ENCODE measurements around the gene LINC01488.

The LINC01488 gene

DNA sequence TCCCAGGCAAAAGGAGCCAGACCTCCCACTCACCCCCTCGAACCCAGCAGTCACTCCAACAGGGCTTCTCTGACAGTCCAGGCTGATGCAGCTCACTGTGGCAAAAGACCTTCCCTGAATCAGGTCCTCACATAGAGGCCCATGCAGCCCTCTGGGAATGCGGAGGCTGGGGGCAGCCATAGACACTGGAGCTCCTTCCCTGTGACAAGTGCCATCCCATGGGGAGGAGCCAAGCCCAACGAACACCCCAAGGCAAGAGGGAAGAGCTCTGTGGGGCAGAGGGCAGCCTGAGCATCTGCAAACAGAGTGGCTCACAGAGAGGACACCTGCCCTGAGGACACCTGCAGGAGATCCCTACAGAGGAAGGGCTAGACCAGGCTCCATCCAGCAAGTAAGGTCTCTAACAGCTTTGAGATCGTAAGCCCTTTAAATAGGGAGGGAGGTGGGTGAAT is at the start of gene LINC01488:
Gene LINC01488 (plus strand): TSS at position 271 of the 452 bp plus-strand sequence.
- no peak for DNase-seq

- DNase-seq: no peak
Measured at GRCh38 chr11:69431893-69432738, 49.3 kb upstream of the LINC01488 start.

- no peak for DNase-seq
Measured at GRCh38 chr11:69433741-69434140, 47.7 kb upstream of the LINC01488 start.

DNA sequence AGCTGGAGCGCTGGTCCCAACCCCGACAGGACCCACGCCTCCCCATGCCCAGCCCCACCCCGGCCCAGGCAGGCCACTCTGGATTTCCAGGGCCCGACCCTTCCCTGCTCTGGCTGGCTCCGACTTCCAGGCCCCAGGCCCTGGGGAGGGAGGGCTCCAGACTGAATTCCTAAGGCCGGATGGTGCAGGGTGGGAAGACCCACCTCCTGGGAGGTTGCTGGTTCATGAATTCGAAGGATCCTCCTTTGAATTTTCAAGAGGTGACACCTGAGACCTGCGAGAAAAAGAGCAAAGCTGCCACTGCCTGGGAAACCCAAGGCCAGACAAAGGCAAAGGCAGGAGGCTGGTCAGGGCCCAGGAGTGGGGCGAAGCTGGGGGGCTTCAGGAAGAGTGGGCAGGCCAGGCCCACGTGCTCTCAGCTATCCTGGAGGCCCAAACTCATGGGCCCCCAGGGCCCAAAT is 47.0 kb upstream of the LINC01488 start:
- DNase-seq: no peak

DNA sequence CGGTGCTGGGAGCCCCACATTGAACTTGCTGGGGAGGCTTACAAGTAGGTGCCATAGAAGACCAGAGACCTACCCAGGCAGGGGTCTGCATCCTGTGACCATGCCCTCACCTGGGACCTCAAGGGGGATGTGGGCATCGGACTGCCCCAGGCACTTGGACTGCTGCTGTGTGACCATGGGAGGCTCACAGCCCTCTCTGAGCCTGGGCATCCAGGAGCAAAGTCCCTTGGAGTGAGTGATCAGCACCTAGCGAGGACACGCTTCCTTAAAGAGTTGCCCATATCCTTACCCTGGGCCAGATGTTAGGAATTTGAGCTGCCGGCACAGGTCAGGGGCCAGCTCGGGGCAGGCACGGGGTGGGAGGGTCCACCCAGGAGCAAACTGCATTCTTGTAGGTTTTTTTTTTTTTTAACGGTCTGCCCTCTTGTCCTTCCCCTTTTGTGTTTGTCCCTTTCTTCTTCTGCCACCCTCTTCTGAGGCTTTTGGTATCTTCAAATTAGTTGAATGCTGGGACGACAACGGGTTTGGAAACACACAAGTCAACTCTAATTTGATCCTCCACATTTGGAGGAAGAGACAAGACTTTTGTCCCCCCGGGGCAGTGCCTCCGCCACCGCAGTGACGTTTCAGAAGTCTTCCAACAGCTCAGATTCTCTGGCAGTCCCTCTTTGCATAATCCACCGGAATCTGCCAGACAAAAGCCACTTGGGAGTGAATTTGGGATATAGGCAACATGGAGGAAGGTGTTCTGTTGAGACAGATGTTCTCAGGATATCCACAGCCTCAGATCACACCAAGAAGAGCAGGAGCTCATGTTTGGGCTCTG is 46.1 kb upstream of the LINC01488 start:
- no peak for DNase-seq

DNA sequence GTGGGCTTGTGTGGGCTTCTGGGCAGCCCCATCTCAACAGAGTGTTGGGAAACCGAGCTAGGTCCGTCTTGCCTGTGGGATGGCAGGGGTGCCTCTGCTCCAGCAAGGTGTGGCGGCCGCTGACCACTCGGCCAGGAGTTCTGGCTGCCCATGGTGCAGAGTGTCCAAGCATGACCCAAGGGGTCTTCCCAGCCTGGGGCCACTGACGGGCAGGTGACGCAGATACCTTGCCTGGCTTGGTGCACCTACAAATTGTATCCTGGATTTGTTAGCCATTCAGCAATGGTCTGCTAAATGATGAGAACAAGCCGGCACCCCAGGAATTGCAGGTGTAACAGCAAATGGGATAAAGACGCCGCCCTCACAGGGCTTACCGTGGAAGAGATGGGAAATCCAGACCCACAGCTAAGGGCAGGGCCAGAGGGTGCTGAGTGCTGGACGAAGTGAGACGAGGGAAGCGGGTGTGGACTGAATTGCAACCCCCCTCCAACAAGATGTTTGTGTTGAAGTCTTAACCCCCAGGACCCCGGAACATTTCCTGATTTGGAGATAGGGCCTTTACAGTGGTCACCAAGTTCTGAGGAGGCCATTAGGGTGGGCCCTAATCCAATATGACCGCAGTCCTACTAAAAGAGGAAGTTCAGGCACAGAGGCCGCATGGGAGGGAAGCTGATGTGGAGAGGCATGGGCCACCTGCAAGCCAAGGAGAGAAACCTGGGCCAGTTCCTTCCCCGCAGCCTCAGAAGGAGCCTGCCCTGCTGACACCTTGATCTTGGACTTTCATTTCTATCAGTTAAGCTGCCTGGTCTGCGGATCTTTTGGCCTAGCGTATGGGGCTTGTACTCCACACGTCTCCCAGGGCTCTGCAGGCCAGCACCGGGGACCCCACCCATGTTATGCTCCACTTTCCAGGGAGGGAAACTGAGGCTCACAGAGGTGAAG is 45.2 kb upstream of the LINC01488 start:
- peak; percentile 90 for DNase-seq

DNA sequence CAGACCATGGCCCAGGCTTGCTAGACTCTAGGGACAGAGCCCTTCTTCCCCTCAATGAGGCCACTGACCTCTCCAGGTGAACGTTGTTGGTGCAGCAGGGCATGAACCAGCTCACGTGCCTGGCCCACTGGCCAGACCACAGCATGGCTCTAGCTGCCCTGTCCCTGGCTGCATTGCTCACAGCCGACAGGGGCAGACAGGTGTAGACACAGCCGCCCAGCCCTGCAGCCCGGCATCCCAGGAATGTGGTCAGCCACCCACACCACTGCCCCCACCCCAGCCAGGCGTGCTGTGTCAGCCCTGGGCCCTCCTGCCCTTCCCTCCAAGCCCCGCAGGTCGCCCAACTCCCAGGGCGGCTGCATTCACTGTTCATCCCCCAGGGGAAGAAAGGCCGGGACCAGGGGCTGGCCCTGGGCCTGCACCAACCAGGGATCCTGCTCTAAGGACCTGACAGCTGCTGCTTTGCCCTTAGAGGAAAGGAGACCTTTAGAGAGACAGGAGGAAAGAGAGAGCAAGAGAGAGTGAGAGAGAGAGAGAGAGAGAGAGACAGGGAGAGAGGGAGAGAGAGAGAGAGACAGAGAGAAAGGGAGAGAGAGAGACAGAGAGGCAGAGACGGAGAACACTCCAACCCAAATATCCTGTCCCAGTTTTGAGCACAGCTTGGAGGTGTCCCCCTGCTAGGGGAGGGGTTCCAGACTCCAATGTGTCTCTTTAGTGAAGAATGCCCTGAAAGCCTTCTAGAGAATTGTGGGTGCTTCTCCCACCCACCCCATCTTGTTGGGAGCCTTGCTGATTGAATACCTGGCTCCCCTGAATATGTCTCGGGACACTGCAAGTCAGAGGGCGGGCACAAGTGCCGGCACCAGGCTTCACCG is 44.2 kb upstream of the LINC01488 start:
- DNase-seq: no peak

DNA sequence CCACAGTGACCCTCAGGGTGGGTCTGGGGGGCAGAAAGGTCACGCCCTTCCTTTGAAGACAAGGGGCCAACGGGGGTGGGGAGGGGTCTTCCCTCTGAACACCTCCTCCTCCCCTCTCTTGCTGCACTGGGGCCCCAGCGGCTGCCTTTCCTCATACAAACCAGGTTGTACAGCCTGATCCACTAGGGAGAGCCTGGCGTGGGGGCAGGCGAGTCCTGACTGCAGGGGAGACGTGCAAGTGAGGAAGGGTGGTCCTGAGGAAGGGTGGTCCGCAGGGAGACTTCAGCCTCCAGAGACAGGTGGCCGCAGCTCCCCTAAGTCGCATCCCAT is 43.6 kb upstream of the LINC01488 start:
- DNase-seq: no peak

- no peak for DNase-seq
Measured at GRCh38 chr11:69438286-69438920, 43.1 kb upstream of the LINC01488 start.

- DNase-seq: no peak
Measured at GRCh38 chr11:69439127-69439526, 42.3 kb upstream of the LINC01488 start.

DNA sequence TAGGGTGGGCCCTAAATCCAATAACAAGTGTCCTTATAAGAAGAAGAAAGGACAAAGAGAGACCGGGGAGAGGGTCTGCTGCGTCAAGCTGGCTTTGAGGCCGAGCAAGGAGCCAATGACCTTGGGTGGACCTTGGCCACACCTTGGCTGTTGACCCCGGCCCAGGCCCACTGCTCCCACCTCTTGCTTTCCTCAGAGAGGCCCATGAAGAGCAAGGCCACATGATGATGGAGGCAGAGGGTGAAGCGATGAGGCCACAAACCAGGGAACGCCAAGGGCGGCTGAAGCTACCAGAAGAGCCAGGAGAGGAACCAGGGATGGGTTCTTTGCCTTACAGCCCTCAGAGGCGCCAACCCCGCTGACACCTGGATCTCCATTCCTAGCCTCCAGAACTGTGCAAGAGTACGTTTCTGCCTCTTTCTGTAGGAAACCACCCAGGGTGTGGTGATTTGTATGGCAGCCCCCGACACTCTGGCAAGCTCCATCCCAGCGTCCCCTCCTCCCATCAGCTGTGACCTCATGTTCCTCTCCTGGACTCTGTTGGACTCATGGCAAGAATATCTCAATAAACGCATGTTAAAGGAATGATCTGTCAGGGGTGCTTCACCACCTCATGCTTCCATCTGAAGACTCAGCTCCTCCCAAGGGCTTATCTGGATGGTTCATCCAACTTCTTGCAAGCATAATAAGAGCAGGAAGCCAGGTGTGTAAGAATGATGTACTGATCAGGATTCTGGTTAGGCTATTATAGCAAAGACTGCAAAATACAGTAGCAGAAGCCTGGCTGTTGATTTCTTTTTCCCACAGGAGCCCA is 41.6 kb upstream of the LINC01488 start:
- DNase-seq: no peak

GRCh38 chr11:69440876-69441275 is 40.6 kb upstream of the LINC01488 start:
- DNase-seq: no peak

- DNase-seq: no peak
Measured at GRCh38 chr11:69442012-69442806, 39.3 kb upstream of the LINC01488 start.

GRCh38 chr11:69442807-69443137 is 38.7 kb upstream of the LINC01488 start:
- DNase-seq: no peak

DNA sequence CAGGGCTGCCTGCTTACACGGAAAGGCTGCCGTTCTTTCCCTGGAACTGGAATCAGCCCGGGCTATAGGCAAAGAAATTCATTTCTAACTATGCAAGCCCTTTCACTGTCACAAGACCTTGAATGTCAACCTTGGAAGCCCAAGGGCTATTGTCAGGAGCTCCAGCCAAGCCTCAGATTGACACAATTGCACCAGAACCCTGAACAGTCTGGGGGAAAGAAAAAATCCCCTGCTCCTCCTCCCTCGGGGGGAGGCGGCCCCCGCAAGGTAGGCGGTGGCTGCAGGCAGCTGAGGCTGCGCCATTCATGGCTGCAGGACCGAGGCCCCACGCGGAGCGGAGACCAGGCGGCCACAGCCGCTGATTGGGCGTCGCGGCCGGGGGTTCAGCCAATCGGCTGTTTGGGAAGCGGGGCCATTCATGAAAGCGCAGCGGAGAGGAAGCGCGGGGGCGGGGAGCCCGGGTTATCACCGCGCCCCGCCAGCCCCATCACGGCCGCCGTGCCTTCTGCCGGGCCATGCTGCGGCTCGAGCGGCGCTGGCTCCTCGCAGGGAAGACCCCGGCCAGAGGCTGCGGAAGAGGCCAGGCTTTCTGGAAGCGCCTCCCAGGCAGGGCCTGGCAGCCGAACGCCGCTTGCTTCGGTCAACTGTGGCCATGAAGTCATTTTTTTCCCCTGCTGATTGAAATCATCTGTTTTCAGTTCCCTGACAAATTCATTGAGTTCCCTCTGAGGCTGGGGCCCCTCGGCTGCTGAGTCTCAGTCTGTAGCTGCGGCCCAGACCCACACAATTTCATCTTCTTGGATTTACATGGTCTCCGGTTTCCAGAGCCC is 38.1 kb upstream of the LINC01488 start:
- DNase-seq: peak; percentile 91

GRCh38 chr11:69443968-69444364 is 37.5 kb upstream of the LINC01488 start:
- no peak for DNase-seq

GRCh38 chr11:69444381-69445130 is 36.9 kb upstream of the LINC01488 start:
- DNase-seq: no peak

GRCh38 chr11:69445131-69445470 is 36.4 kb upstream of the LINC01488 start:
- DNase-seq: no peak

All from RPMI8226 (cell line).